22Rv1 (cell line): Measurements from ENCODE around the gene INSL6.
"Not testable (repeated sequence)": the region's sequence is repeated elsewhere in the genome, so short reads cannot be mapped to it uniquely, and the experiment has no call there.

ENCODE experiments used
- H3K27ac ChIP-seq: fragments of 450-650 bp; 2 replicates; pipeline ENCODE4 v1.5.1; 2017
- CTCF ChIP-seq: fragments of 450-650 bp; IDR thresholded peaks from 2 replicates; pipeline ENCODE4 v1.5.1; 2017; ENCODE audit warnings: mild to moderate bottlenecking
- ZFX ChIP-seq: fragments of 450-650 bp; IDR thresholded peaks from 2 replicates; pipeline ENCODE4 v1.6.1; 2017; ENCODE audit warnings: antibody characterized with exemption, borderline replicate concordance

The INSL6 gene

GRCh38 chr9:5188060-5188984 is 2.9 kb upstream of the INSL6 start:
- no peak overlapping the region for H3K27ac ChIP-seq
- TF ChIP-seq ZFX (no peak), CTCF (no peak)

- TF ChIP-seq ZFX = no peak
- TF ChIP-seq CTCF = peak; percentile 87
These were observed 1.2 kb upstream of the INSL6 start for GRCh38 chr9:5186416-5187169.

GRCh38 chr9:5184776-5185175 is 663 bp downstream of the INSL6 start:
- H3K27ac ChIP-seq = no peak overlapping the region
- TF ChIP-seq CTCF (no peak), ZFX (no peak)

More at GRCh38 chr9:5186416-5187169, 1.2 kb upstream of the INSL6 start:
- H3K27ac ChIP-seq = no peak overlapping the region

- H3K27ac ChIP-seq = not testable (repeated sequence)
These were observed 4.8 kb downstream of the INSL6 start for GRCh38 chr9:5180631-5181030.

GRCh38 chr9:5178126-5178805 is 7.2 kb downstream of the INSL6 start:
- TF ChIP-seq CTCF (no peak), ZFX (no peak)

GRCh38 chr9:5146241-5146640 is 39.2 kb downstream of the INSL6 start:
- TF ChIP-seq ZFX = no peak
- no peak for TF ChIP-seq CTCF
- no peak overlapping the region for H3K27ac ChIP-seq

More at GRCh38 chr9:5178126-5178805, 7.2 kb downstream of the INSL6 start:
- no peak overlapping the region for H3K27ac ChIP-seq

GRCh38 chr9:5144217-5144616 is 41.2 kb downstream of the INSL6 start:
- TF ChIP-seq CTCF (no peak), ZFX (no peak)
- H3K27ac ChIP-seq = no peak overlapping the region
